Neutrophil (primary cell): ENCODE measurements around the gene ANAPC7.

ENCODE experiments used
- H3K27ac ChIP-seq: fragments of 200-600 bp; sonication (generic); 2 replicates; pipeline ENCODE4 v1.5.1; 2016; ENCODE audit warnings: mild to moderate bottlenecking, moderate library complexity
- H3K27me3 ChIP-seq: fragments of 200-600 bp; sonication (generic); 2 replicates; pipeline ENCODE4 v1.6.0; 2016; ENCODE audit warnings: mild to moderate bottlenecking
- H3K36me3 ChIP-seq: fragments of 200-600 bp; sonication (generic); 2 replicates; pipeline ENCODE4 v1.5.1; 2017
- H3K4me1 ChIP-seq, 2 experiments: fragments of 200-600 bp in 1 of 2; sonication (generic) in 1 of 2; 1 replicate in 1 of 2; 2 replicates in 1 of 2; pipeline versions ENCODE4 v1.5.1 to v1.6.1; 2013 to 2016; ENCODE audit warnings: low read depth in 1 of 2, low read length in 1 of 2, mild to moderate bottlenecking in 1 of 2, moderate library complexity in 1 of 2; ENCODE audit not compliant: control insufficient read depth in 1 of 2, insufficient read depth in 1 of 2
- H3K4me3 ChIP-seq, 2 experiments: fragments of 200-600 bp in 1 of 2; sonication (generic) in 1 of 2; 1 replicate in 1 of 2; 2 replicates in 1 of 2; pipeline ENCODE4 v1.5.1; 2013 to 2016; ENCODE audit warnings: low read depth in 1 of 2, low read length in 1 of 2, mild to moderate bottlenecking in 1 of 2, moderate library complexity in 1 of 2
- H3K9me3 ChIP-seq: fragments of 200-600 bp; sonication (generic); 2 replicates; pipeline ENCODE4 v1.5.1; 2016
- TF ChIP-seq, protein P1 (sequence below): fragments of 200-600 bp; sonication (generic); IDR thresholded peaks from 2 replicates; pipeline ENCODE4 v1.5.1; 2016; ENCODE audit warnings: antibody characterized with exemption

Gene ANAPC7

DNA sequence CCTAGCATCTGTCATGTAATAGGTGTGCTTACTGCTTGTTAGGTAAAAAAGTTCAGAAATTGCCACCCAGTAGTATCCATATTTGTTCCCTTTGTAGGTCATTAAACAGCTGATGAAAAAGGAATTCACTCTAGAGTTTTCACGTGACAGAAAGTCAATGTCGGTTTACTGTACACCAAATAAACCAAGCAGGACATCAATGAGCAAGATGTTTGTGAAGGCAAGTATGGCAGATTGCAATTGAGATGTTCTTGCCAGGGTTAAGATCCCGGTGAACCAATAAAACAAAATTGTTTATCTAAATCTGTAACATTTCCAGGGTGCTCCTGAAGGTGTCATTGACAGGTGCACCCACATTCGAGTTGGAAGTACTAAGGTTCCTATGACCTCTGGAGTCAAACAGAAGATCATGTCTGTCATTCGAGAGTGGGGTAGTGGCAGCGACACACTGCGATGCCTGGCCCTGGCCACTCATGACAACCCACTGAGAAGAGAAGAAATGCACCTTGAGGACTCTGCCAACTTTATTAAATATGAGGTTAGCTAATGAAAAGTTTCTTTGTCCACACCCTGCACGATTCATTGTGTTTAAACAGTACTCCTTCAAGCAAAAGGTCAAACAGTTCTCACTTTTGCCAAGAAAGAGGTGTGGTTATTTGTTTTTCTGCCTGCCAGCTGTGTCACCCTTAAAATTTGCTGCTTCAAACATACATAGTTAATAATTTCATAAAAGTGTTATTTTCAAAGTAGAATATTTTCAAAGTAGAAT, 64.1 kb downstream of the ANAPC7 start:
- H3K9me3 ChIP-seq: no peaks in the 10 kb centered on the region
- H3K4me1 ChIP-seq: no peaks in the 10 kb centered on the region
- no peak overlapping the region for H3K4me3 ChIP-seq
- TF ChIP-seq, protein P1, sequence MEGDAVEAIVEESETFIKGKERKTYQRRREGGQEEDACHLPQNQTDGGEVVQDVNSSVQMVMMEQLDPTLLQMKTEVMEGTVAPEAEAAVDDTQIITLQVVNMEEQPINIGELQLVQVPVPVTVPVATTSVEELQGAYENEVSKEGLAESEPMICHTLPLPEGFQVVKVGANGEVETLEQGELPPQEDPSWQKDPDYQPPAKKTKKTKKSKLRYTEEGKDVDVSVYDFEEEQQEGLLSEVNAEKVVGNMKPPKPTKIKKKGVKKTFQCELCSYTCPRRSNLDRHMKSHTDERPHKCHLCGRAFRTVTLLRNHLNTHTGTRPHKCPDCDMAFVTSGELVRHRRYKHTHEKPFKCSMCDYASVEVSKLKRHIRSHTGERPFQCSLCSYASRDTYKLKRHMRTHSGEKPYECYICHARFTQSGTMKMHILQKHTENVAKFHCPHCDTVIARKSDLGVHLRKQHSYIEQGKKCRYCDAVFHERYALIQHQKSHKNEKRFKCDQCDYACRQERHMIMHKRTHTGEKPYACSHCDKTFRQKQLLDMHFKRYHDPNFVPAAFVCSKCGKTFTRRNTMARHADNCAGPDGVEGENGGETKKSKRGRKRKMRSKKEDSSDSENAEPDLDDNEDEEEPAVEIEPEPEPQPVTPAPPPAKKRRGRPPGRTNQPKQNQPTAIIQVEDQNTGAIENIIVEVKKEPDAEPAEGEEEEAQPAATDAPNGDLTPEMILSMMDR: no peak
- H3K27me3 ChIP-seq: no peaks in the 10 kb centered on the region
- H3K36me3 ChIP-seq: peaks cover 99% of the 10 kb centered on the region
- H3K27ac ChIP-seq: no peak overlapping the region

DNA sequence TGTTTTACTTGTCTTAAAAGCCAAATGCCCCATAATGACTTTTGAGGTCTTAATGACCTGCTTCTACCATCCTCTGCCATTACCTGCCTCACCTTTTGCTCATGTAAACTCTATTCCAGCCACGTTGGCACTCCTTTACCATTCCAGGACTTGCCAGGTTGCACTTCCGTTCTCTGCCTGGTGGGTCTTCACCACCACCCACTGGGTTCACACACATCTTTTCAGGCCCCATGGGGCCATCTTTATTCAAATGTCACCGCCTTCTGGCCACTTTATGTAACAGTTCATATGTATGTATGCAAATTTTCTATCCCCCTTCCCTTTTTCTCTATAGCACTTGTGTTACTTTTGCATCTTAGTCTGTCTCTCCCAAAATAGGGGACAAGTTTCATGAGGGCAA, 64.8 kb downstream of the ANAPC7 start:
- Histone ChIP-seq H3K9me3 (no peaks in the 10 kb centered on the region), H3K4me1 (no peaks in the 10 kb centered on the region), H3K27me3 (no peaks in the 10 kb centered on the region), H3K4me3 (no peak overlapping the region), H3K27ac (no peak overlapping the region), H3K36me3 (peaks cover 99% of the 10 kb centered on the region)
- TF ChIP-seq, protein P1: no peak

DNA sequence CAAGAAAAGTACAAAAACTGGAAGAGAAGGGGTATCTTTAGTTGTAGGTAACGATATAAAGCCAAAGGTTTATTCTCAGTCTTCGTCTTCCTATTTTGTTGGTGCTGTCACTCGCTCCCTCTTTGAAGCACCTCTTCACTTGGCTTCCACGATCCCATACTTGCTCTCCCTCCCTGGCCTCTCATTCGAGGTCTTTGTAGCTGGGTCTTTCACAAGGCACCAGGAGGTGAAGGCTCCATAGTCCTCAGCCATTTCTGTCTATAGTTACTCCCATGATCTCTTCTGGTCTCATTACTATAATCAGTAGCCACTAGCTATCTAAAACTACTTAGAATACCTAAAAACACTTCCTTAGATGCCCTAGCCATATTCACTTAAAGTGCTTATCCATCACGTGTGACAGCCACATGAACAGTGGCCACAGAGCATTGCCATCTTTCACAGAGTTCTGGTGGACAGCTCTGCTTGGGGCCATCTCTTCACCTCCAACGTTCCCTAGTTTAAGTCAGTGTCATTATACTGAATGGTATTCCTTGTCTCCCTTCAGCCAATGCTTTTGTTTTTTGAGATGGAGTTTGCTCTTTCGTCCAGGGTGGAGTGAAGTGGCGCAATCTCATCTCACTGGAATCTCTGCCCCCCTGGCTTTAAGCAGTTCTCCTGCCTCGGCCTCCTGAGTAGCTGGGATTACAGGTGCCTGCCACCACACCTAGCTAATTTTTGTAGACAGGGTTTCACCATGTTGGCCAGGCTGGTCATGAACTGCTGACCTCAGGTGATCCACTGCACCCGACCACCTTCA, 65.4 kb downstream of the ANAPC7 start:
- H3K27ac ChIP-seq: no peak overlapping the region
- no peak overlapping the region for H3K4me3 ChIP-seq
- TF ChIP-seq, protein P1: no peak
- H3K9me3 ChIP-seq: no peaks in the 10 kb centered on the region
- H3K27me3 ChIP-seq: no peaks in the 10 kb centered on the region
- no peaks in the 10 kb centered on the region for H3K4me1 ChIP-seq
- peaks cover 99% of the 10 kb centered on the region for H3K36me3 ChIP-seq

DNA sequence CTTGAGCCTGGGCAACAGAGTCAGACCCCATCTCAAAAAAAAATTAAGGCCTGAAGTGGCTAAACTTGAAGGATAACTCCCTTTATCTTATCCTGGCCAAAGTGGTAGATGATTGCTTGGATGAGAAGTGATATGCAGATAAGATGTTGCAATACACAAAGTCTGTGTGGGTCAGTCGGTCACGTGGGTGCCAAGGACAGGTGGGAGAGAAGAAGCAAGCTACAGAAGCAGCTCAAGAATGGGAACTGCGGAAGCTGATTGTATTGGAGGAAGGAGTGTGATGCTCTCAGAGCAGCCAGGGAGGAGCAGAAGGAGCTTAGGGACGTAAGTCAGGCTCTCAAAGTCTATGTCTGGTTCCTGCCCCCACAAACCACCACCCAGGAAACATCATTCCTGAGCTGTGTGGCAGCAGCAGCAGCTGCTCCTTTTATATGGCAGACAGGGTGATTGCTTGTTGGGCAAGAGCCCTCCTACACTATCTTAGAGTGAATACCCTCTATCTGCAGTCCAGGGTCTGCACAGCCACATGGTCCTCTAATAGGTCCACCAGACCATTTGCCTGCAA, 67.9 kb downstream of the ANAPC7 start:
- peaks cover 2% of the 10 kb centered on the region in 2 experiments for H3K4me1 ChIP-seq
- no peak overlapping the region for H3K27ac ChIP-seq
- H3K27me3 ChIP-seq: no peaks in the 10 kb centered on the region
- H3K36me3 ChIP-seq: peaks cover 85% of the 10 kb centered on the region
- no peak overlapping the region for H3K4me3 ChIP-seq
- TF ChIP-seq, protein P1: no peak
- no peaks in the 10 kb centered on the region for H3K9me3 ChIP-seq

DNA sequence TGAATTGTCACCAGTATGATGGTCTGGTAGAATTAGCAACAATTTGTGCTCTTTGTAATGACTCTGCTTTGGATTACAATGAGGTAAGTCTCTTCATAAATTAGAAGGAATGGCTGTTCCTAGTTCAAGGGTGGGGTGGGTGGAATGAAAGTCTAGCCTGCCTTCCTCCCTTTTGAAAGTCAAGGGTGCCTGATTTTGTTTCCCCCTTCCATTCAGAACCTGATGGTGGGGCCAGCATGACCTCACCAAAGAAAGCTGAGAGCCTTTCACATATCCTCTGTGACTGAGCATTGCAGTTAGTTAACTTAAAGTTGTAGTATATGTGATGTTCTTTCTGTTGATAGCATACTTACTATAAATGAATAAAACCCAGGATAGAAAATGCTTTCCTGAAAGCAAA, 70.3 kb downstream of the ANAPC7 start:
- Histone ChIP-seq H3K36me3 (peaks cover 76% of the 10 kb centered on the region), H3K4me1 (peaks cover 6 to 7% of the 10 kb centered on the region in 2 experiments), H3K27me3 (no peaks in the 10 kb centered on the region), H3K9me3 (no peaks in the 10 kb centered on the region), H3K27ac (no peak overlapping the region), H3K4me3 (no peak overlapping the region)
- TF ChIP-seq, protein P1: no peak
